ENCODE results near the gene ARID3B.

The ARID3B gene

GRCh38 chr15:74613953-74614743 is 73.1 kb downstream of the ARID3B start:
- DNase-seq (ENCODE audit: extremely low read depth, insufficient read length) = no peak
- Histone ChIP-seq H3K36me3 (ENCODE audit: control insufficient read depth, insufficient read depth, low read length) (peaks cover 6% of the 10 kb centered on the region), H3K4me3 (replicated peaks; ENCODE audit: low read depth, low read length) (peak overlapping the region; percentile 78), H3K27me3 (replicated peaks; ENCODE audit: control insufficient read depth, insufficient read depth, low read length) (no peaks in the 10 kb centered on the region)
- TF ChIP-seq CTCF (IDR thresholded peaks at IDR 0.05; ENCODE audit: insufficient read depth, low read length, poor library complexity, severe bottlenecking) = no peak

DNA sequence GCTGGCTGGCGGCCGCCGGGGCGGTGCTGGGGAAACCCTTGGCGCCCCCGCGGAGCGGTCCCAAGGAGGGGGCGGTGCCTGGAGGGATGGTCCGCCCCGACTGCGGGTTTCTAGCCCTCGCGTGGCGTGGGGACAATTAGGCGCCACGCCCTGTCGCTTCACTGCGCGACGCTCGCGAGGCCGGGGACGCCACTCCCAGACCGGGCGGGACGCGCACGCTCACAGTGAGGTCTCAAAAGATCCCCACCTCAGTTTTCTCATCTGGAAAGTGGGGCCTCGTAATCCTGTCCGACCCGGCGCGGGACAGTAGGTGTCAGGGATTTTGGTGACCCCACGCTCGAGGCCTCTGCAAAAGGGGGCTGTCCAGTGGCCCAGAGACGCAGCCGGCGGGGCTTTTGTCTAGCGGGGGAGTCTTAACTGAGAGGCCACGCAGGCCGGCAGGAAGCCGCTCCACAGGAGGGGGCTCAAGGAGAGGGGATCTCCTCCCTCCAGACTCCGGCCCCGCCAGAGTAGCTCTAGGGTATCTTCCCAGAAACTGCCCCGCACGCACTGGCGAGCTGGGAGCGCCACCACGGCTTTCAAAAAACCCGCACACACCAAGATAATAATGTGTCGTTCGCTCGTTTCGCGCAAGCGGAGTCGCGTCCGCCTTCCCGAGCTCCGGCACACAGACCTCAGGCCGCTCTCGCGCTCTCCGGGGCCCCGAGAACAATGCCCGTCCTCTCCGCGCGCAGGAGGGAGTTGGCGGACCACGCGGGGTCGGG is 73.9 kb downstream of the ARID3B start:
- Histone ChIP-seq H3K36me3 (ENCODE audit: control insufficient read depth, insufficient read depth, low read length) (peaks cover 13% of the 10 kb centered on the region), H3K27me3 (replicated peaks; ENCODE audit: control insufficient read depth, insufficient read depth, low read length) (no peaks in the 10 kb centered on the region), H3K4me3 (replicated peaks; ENCODE audit: low read depth, low read length) (peak overlapping the region; percentile 78)
- peak; percentile 91 for DNase-seq (ENCODE audit: extremely low read depth, insufficient read length)
- TF ChIP-seq CTCF (IDR thresholded peaks at IDR 0.05; ENCODE audit: insufficient read depth, low read length, poor library complexity, severe bottlenecking) = no peak

- no peak for TF ChIP-seq CTCF (IDR thresholded peaks at IDR 0.05; ENCODE audit: insufficient read depth, low read length, poor library complexity, severe bottlenecking)
- Histone ChIP-seq H3K36me3 (ENCODE audit: control insufficient read depth, insufficient read depth, low read length) (peaks cover 21% of the 10 kb centered on the region), H3K27me3 (replicated peaks; ENCODE audit: control insufficient read depth, insufficient read depth, low read length) (no peaks in the 10 kb centered on the region), H3K4me3 (replicated peaks; ENCODE audit: low read depth, low read length) (peak within 1 kb of the TSS; percentile 78)
- peak; percentile 98 for DNase-seq (ENCODE audit: extremely low read depth, insufficient read length)
Observed at GRCh38 chr15:74615508-74616365, 74.7 kb downstream of the ARID3B start, which contains the start of gene CLK3. TSS of gene CLK3 (plus strand) at chr15:74615836. CDS start at chr15:74619197, 3,361 bp downstream.

DNA sequence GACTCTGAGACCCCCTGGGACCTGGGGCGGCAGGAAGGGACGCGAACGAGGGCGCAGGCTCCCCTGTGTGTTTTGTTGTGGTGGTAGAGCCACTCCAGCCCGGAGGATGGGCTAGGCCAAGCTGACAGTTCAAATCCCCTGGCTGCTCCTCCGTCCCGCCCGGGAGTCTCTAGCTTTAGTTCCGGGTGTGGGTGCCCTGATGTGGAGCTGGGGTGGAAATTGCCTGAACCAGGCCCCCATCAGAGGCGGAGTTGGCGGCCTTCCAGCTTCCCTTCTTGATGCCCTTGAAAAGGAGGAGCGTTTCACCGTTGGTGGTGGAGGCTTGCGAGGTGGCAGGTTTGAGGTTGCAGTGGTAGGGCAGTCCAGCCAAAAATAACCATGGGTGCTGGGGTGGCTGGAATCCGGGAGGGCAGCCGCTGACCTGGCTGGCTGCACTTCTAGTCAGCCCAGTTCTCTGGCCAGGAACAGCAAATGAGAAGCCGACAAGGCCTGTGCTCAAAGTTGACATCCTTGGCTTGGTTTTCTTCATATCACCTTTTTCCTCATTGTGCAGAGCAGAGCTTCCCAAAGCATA is 75.4 kb downstream of the ARID3B start:
- peak overlapping the region; percentile 78 for H3K4me3 ChIP-seq (replicated peaks; ENCODE audit: low read depth, low read length)
- no peak for TF ChIP-seq CTCF (IDR thresholded peaks at IDR 0.05; ENCODE audit: insufficient read depth, low read length, poor library complexity, severe bottlenecking)
- no peak for DNase-seq (ENCODE audit: extremely low read depth, insufficient read length)
- no peaks in the 10 kb centered on the region for H3K27me3 ChIP-seq (replicated peaks; ENCODE audit: control insufficient read depth, insufficient read depth, low read length)
- peaks cover 26% of the 10 kb centered on the region for H3K36me3 ChIP-seq (ENCODE audit: control insufficient read depth, insufficient read depth, low read length)

- Histone ChIP-seq H3K4me3 (replicated peaks; ENCODE audit: low read depth, low read length) (peak overlapping the region; percentile 78), H3K27me3 (replicated peaks; ENCODE audit: control insufficient read depth, insufficient read depth, low read length) (no peaks in the 10 kb centered on the region), H3K36me3 (ENCODE audit: control insufficient read depth, insufficient read depth, low read length) (peaks cover 30% of the 10 kb centered on the region)
- TF ChIP-seq CTCF (IDR thresholded peaks at IDR 0.05; ENCODE audit: insufficient read depth, low read length, poor library complexity, severe bottlenecking) = no peak
- DNase-seq (ENCODE audit: extremely low read depth, insufficient read length) = no peak
Observed at GRCh38 chr15:74616996-74617395, 76.0 kb downstream of the ARID3B start.
